Transverse colon (tissue), 4 donors: ENCODE results near the gene TERC. TPM values are rescaled to one million over a fixed set of nuclear protein-coding genes. Genes with fewer than 3 reads are reported as not detected.

Experiments used
- DNase-seq: peaks from one replicate; pipeline ENCODE4 v3.0.0-alpha.2; 2019
- H3K27ac ChIP-seq, 4 donors: fragments of 200-600 bp; sonication (generic); 2 replicates each; pipeline ENCODE4 v1.5.1; 2016 to 2018; ENCODE audit warnings: inconsistent platforms in 4 of 4
- H3K27me3 ChIP-seq: fragments of 200-600 bp; sonication (generic); 2 replicates; pipeline ENCODE4 v1.5.1; 2017; ENCODE audit warnings: inconsistent platforms
- H3K36me3 ChIP-seq, 4 donors: fragments of 200-600 bp; sonication (generic); 2 replicates each; pipeline ENCODE4 v1.5.1; 2017 to 2019; ENCODE audit warnings: inconsistent platforms in 4 of 4
- H3K4me1 ChIP-seq, 4 donors: fragments of 200-600 bp; sonication (generic); 2 replicates each; pipeline ENCODE4 v1.5.1; 2017 to 2020; ENCODE audit warnings: inconsistent platforms in 4 of 4
- H3K4me3 ChIP-seq, 4 donors: fragments of 200-600 bp; sonication (generic); 1 replicate in 1 of 4; 2 replicates in 3 of 4; pipeline versions ENCODE4 v1.5.1 to v1.6.1; 2017 to 2019; ENCODE audit warnings: inconsistent platforms in 4 of 4
- H3K9me3 ChIP-seq, 2 donors: fragments of 200-600 bp; sonication (generic); 2 replicates each; pipeline ENCODE4 v1.5.1; 2017 to 2019; ENCODE audit warnings: inconsistent platforms in 2 of 2
- CTCF ChIP-seq, 5 experiments: fragments of 200-600 bp in 3 of 5; fragments of 450-650 bp in 2 of 5; sonication (generic) in 3 of 5; IDR thresholded peaks; 1 replicate in 2 of 5; 2 replicates in 3 of 5; pipeline ENCODE4 v1.5.1; 2016 to 2017; ENCODE audit warnings: antibody characterized with exemption in 5 of 5, inconsistent platforms in 3 of 5, mild to moderate bottlenecking in 2 of 5, moderate library complexity in 1 of 5
- EP300 ChIP-seq: sonication (generic); formaldehyde crosslinking; IDR thresholded peaks from one replicate; pipeline ENCODE4 v1.6.1; 2017; ENCODE audit warnings: antibody characterized with exemption, low read depth
- POLR2A ChIP-seq: fragments of 450-650 bp; IDR thresholded peaks from one replicate; pipeline ENCODE4 v1.6.1; 2016; ENCODE audit warnings: antibody characterized with exemption, mild to moderate bottlenecking, moderate library complexity
- POLR2AphosphoS5 ChIP-seq, 3 donors: sonication (generic); formaldehyde crosslinking; IDR thresholded peaks; one replicate each; pipeline ENCODE4 v1.6.1; 2016; ENCODE audit warnings: antibody characterized with exemption in 3 of 3
- WGBS, 2 donors: methylation state at CpG; one replicate each; pipeline ENCODE4 v1.1.5; 2018; ENCODE audit warnings: low coverage in 1 of 2; 5-methylcytosine and 5-hydroxymethylcytosine counted together
- in situ Hi-C, 4 donors: fragments of 200-750 bp; cut with MboI; loops; one replicate each; pipeline versions ENCODE4 v1.15.0 to v1.15.1; 2017; ENCODE audit warnings: low sequenced_read_pairs in 3 of 4, low pct_ligation_motif_present in 1 of 4, low pct_unique_long_range_greater_than_20kb in 1 of 4
- intact Hi-C: fragments of 100-400 bp; cut with DNase I; formaldehyde crosslinking; loops from one replicate; pipeline ENCODE4 v1.15.1; 2023; ENCODE audit warnings: low total_unique reads
- total RNA-seq, 4 donors: library from RNA; depleted of rRNA; stranded (reverse); fragments of >200 nt; gene quantifications; one replicate each; pipeline ENCODE4 v1.1.0, GENCODE V29; 2016

TERC gene
- total RNA-seq, 4 donors from 2014 or later = 221 to 276 (median 247) TPM

DNA sequence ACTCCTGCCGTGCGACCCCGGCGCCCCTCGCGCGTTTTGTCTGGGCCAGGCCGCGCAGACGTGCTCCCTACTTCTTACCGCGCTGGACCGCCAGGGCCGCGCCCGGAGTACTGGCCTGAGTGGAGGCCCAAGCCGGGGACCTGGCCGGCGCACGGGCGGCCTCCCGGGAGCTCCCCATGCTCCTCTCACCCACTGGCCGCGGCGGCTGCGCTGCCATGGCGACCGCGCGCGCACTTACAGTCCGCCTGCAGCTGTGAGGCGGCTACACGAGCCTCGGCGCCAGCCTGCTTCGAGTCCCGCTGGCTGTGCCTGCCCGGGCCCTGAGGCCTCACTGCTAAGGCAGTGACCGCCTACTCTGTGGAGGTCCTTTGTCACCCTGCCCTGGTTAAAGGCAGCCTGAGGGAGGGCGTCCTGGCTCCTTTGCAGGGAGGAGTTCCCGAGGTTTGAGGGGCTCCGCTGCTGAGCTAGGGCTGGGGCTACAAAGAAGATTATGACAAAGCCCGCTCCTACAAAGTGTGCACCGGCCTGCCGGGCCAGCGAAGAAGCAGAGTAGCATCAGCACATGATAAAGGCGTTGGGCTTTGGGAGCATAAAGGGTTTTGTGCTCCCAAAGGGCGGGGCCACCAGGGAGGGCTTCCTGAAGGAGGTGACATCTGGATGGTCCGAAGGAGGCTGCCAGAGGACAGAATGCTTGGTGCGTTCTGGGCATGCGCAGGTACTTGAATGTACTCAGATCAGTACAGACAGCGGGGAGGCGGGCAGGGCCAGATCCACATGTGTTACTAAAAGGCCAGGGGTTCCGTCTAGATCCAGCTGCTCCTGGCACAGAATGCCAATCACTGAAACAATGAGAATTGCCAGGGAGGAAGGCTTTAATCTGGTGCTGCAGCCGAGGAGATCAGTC is 47.7 kb upstream of the TERC start, which contains the start of the genes LRRC34 and LRRIQ4:
Gene LRRC34, minus strand, starts transcription at position 573 of the 904 bp plus-strand sequence. Its CDS starts 356 bp downstream, at position 217.
Gene LRRIQ4, plus strand, starts transcription at position 539 of the 904 bp plus-strand sequence. CDS start 9,052 bp downstream, outside the sequence.
- peak within 1 kb of the TSS; percentile 67 to 77 (median 74) for H3K27ac ChIP-seq
- TF ChIP-seq POLR2A (no peak), CTCF (IDR thresholded peaks at IDR 0.05) (no peak), POLR2AphosphoS5 (IDR thresholded peaks at IDR 0.05) (no peak)
- peak; percentile 82 for DNase-seq
- no peaks in the 10 kb centered on the region for H3K36me3 ChIP-seq
- whole genome bisulfite sequencing, 2 donors = 4 to 19% methylated on average over 6 to 54 of the region's 56 CpGs
- H3K9me3 ChIP-seq = peaks cover 0 to 9% of the 10 kb centered on the region in 2 donors
- H3K4me3 ChIP-seq = peak within 1 kb of the TSS; percentile 30 to 64 (median 51)
- H3K27me3 ChIP-seq = no peaks in the 10 kb centered on the region
- intact Hi-C loops (no loop called here), in situ Hi-C loops (no loop called here)
- H3K4me1 ChIP-seq = peaks cover 0 to 30% (median 14%) of the 10 kb centered on the region in 4 donors

DNA sequence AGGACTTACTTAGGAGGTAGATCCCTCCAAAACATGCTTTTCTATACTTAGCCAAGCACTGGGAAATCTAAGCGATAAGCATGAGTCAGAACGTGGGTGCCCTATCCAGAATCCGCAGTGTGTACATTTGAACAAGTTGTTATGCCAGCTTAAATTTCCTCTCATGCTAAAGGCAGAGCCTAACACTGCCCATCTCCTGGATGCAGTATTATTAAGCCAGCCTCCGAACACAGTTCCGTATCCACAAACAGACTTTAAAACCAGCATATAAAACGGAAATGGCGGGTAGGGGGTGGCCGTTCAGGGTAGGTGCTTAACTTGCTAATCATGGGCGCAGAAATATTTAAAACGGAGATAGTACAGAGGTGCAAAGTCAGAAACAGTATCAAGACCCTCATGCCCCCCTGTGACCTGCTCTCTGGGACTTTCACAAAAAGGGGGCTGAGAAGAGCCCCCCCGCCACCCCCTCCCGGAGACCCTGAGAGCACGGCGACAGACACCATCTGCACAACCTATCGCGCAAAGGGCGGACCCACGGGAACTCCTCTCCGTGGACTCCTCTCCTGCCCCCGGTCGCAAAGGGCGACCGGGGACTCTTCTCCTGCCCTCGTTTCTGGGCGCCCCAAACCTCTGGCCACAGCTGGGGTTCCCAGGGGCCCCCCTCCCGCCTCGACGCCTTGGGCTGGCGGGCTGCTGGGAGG is 46.9 kb upstream of the TERC start:
- TF ChIP-seq POLR2AphosphoS5 (IDR thresholded peaks at IDR 0.05) = no peak
- TF ChIP-seq EP300 = no peak
- no peak for TF ChIP-seq CTCF (IDR thresholded peaks at IDR 0.05)
- TF ChIP-seq POLR2A = no peak
- H3K36me3 ChIP-seq = no peaks in the 10 kb centered on the region
- peak overlapping the region; percentile 67 to 77 (median 74) for H3K27ac ChIP-seq
- peaks cover 0 to 30% (median 14%) of the 10 kb centered on the region in 4 donors for H3K4me1 ChIP-seq
- no peaks in the 10 kb centered on the region for H3K27me3 ChIP-seq
- WGBS, 2 donors = 4 to 33% methylated on average over 6 to 22 of the region's 29 CpGs
- intact Hi-C loops = no loop called here
- peak; percentile 33 for DNase-seq
- H3K9me3 ChIP-seq = peaks cover 0 to 9% of the 10 kb centered on the region in 2 donors
- in situ Hi-C loops = no loop called here
- peak overlapping the region; percentile 30 to 64 (median 51) for H3K4me3 ChIP-seq

DNA sequence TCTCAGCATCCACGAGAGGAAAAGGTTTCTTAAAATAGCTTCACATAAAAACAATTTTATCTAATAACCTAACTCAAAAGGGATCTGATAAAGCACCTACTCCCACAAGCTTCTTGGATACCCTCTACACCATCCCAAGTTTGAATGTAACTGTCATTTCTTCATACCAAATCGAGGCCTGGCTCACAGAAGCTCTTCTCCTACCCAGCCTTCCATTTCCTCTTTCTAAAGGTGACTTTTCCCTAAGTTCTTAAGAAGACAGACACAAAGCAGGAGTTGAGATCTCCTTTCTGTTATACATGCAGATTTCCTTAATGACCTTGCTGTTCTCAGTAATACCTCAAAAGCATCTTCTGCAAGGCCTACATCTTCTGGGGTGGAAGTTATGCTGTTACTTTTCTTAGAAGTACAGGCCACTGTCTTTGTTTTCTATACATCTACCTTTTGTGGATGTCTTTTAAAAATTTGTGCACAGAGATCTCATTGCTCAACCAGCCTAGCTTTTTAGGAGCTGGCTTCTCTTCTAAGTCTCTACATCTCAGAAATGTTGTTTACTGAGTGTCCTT is 44.5 kb upstream of the TERC start:
- DNase-seq = no peak
- intact Hi-C loops (no loop called here), in situ Hi-C loops (no loop called here)
- Histone ChIP-seq H3K4me1 (peaks cover 0 to 30% (median 14%) of the 10 kb centered on the region in 4 donors), H3K27ac (no peak overlapping the region), H3K36me3 (no peaks in the 10 kb centered on the region), H3K9me3 (no peaks in the 10 kb centered on the region), H3K27me3 (no peaks in the 10 kb centered on the region), H3K4me3 (no peak overlapping the region)
- 50 to 78% methylated on average over 1 to 2 of the region's 2 CpGs for WGBS, 2 donors
- no peak for TF ChIP-seq POLR2A
- TF ChIP-seq CTCF (IDR thresholded peaks at IDR 0.05) = no peak
- TF ChIP-seq EP300 = no peak
- no peak for TF ChIP-seq POLR2AphosphoS5 (IDR thresholded peaks at IDR 0.05)

- 92% methylated on average over 3 of the region's 3 CpGs for WGBS, 2 donors
- in situ Hi-C loops (no loop called here), intact Hi-C loops (no loop called here)
- no peak overlapping the region for H3K27ac ChIP-seq
- TF ChIP-seq EP300 (no peak), POLR2A (no peak), POLR2AphosphoS5 (IDR thresholded peaks at IDR 0.05) (no peak), CTCF (IDR thresholded peaks at IDR 0.05) (no peak)
- no peaks in the 10 kb centered on the region for H3K4me1 ChIP-seq
- no peaks in the 10 kb centered on the region for H3K36me3 ChIP-seq
- H3K9me3 ChIP-seq = no peaks in the 10 kb centered on the region
- no peak overlapping the region for H3K4me3 ChIP-seq
- H3K27me3 ChIP-seq = no peaks in the 10 kb centered on the region
- no peak for DNase-seq
These were observed 39.8 kb upstream of the TERC start for GRCh38 chr3:169804681-169805080.
